SK-N-SH (cell line): Measurements from ENCODE around the gene AGAP1. TPM values are rescaled to one million over a fixed set of nuclear protein-coding genes. Genes with fewer than 3 reads are reported as not detected.

ENCODE experiments used
- CTCF ChIA-PET: fragments of 300-600, 350-600 bp; formaldehyde crosslinking; extraction: SDS; loops from one replicate; lab custom pipeline; 2021; lab: Yijun Ruan, JAX
- POLR2A ChIA-PET: fragments of 350-600 bp; sonication (Branson Sonifier 250); formaldehyde crosslinking; extraction: SDS; loops from one replicate; lab custom pipeline; 2020; ENCODE audit warnings: antibody characterized with exemption, inconsistent platforms; lab: Yijun Ruan, JAX
- DNase-seq: peaks from one replicate; pipeline ENCODE4 v3.0.0; 2012
- H2AFZ ChIP-seq: fragments of 200-600 bp; sonication (generic); 2 replicates; pipeline ENCODE4 v1.8.1; 2016; ENCODE audit warnings: antibody characterized with exemption, mild to moderate bottlenecking, low read depth
- H3F3A ChIP-seq: fragments of 200-600 bp; sonication (generic); replicated peaks from 2 replicates; pipeline ENCODE3; 2016; ENCODE audit warnings: antibody characterized with exemption, mild to moderate bottlenecking; ENCODE audit not compliant: insufficient read depth
- H3K27ac ChIP-seq, 2 experiments: fragments of 200-500 bp in 1 of 2; fragments of 200-600 bp in 1 of 2; sonication (Bioruptor generic) in 1 of 2; sonication (generic), shearing (Covaris generic) in 1 of 2; 2 replicates each; pipeline versions ENCODE4 v1.5.1 to v1.6.1; 2014 to 2016; ENCODE audit warnings: low read depth in 2 of 2, inconsistent platforms in 1 of 2, low read length in 1 of 2, mild to moderate bottlenecking in 1 of 2, mixed read lengths in 1 of 2
- H3K27me3 ChIP-seq: fragments of 200-600 bp; sonication (generic), shearing (Covaris generic); 2 replicates; pipeline ENCODE4 v1.6.1; 2016; ENCODE audit warnings: mixed run types; ENCODE audit not compliant: insufficient read depth
- H3K36me3 ChIP-seq, 2 experiments: fragments of 200-500 bp in 1 of 2; fragments of 200-600 bp in 1 of 2; sonication (Bioruptor generic) in 1 of 2; sonication (generic) in 1 of 2; replicated peaks in 1 of 2; 2 replicates each; pipeline versions ENCODE3 to v1.5.1; 2014 to 2016; ENCODE audit warnings: low read length in 1 of 2, mild to moderate bottlenecking in 1 of 2; ENCODE audit not compliant: insufficient read depth in 2 of 2, control insufficient read depth in 1 of 2
- H3K4me1 ChIP-seq, 2 experiments: fragments of 200-500 bp in 1 of 2; fragments of 200-600 bp in 1 of 2; sonication (Bioruptor generic) in 1 of 2; sonication (generic), shearing (Covaris generic) in 1 of 2; 2 replicates each; pipeline versions ENCODE4 v1.5.1 to v1.6.1; 2014 to 2016; ENCODE audit warnings: low read depth in 1 of 2, low read length in 1 of 2, mixed run types in 1 of 2; ENCODE audit not compliant: insufficient read depth in 2 of 2, control insufficient read depth in 1 of 2
- H3K4me2 ChIP-seq: fragments of 200-600 bp; sonication (generic), shearing (Covaris generic); 2 replicates; pipeline ENCODE4 v1.6.1; 2017; ENCODE audit warnings: mixed run types
- H3K4me3 ChIP-seq, 2 experiments: fragments of 200-500 bp in 1 of 2; fragments of 200-600 bp in 1 of 2; sonication (Bioruptor generic) in 1 of 2; sonication (generic), shearing (Covaris generic) in 1 of 2; 2 replicates each; pipeline versions ENCODE4 v1.5.1 to v1.8.1; 2014 to 2016; ENCODE audit warnings: low read depth in 2 of 2, inconsistent platforms in 1 of 2, low read length in 1 of 2, mild to moderate bottlenecking in 1 of 2, mixed read lengths in 1 of 2, moderate library complexity in 1 of 2
- H3K79me2 ChIP-seq: fragments of 200-600 bp; sonication (generic); 2 replicates; pipeline ENCODE4 v1.8.1; 2017; ENCODE audit warnings: mild to moderate bottlenecking; ENCODE audit not compliant: insufficient read depth
- H3K9ac ChIP-seq: fragments of 200-600 bp; sonication (generic); 2 replicates; pipeline ENCODE4 v1.6.1; 2017; ENCODE audit warnings: mixed run types
- H3K9me2 ChIP-seq: fragments of 200-600 bp; sonication (generic); 2 replicates; pipeline ENCODE4 v1.6.1; 2017; ENCODE audit warnings: mixed run types
- H3K9me3 ChIP-seq: fragments of 200-600 bp; sonication (generic); 2 replicates; pipeline ENCODE4 v1.6.1; 2017; ENCODE audit warnings: mixed run types, mild to moderate bottlenecking, moderate library complexity
- H4K20me1 ChIP-seq: fragments of 200-600 bp; sonication (generic); 2 replicates; pipeline ENCODE4 v1.6.1; 2017; ENCODE audit warnings: mild to moderate bottlenecking, mixed run types; ENCODE audit not compliant: insufficient read depth
- EZH2phosphoT487 ChIP-seq: fragments of 200-600 bp; sonication (generic); IDR thresholded peaks from 2 replicates; pipeline ENCODE4 v1.6.1; 2017; ENCODE audit warnings: low read depth, mixed run types, mild to moderate bottlenecking, antibody characterized with exemption, moderate library complexity, borderline replicate concordance
- FOXJ3 ChIP-seq: sonication (generic); formaldehyde crosslinking; IDR thresholded peaks from 2 replicates; pipeline ENCODE4 v1.5.1; 2020; ENCODE audit warnings: mild to moderate bottlenecking, missing genetic modification reagents
- MEF2A ChIP-seq: IDR thresholded peaks from 2 replicates; pipeline ENCODE4 v1.4.0; 2012; ENCODE audit warnings: low read depth, borderline replicate concordance
- MXI1 ChIP-seq: IDR thresholded peaks from 2 replicates; pipeline ENCODE4 v1.6.1; 2012; ENCODE audit warnings: mild to moderate bottlenecking, low read depth, low read length, improper control_type of control experiment
- NFIC ChIP-seq: IDR thresholded peaks from 2 replicates; pipeline ENCODE4 v1.4.0; 2012; ENCODE audit warnings: borderline replicate concordance
- RAD21 ChIP-seq: IDR thresholded peaks from 2 replicates; pipeline ENCODE4 v1.6.1; 2012; ENCODE audit warnings: mild to moderate bottlenecking, low read length
- RCOR1 ChIP-seq: fragments of 150-350 bp; IDR thresholded peaks from 2 replicates; pipeline ENCODE4 v1.6.1; 2017; ENCODE audit warnings: antibody characterized with exemption, low read length
- RFX5 ChIP-seq: IDR thresholded peaks from 2 replicates; pipeline ENCODE4 v1.6.1; 2012; ENCODE audit warnings: mild to moderate bottlenecking, improper control_type of control experiment, low read length
- RXRA ChIP-seq: IDR thresholded peaks from 2 replicates; pipeline ENCODE4 v1.4.0; 2012; ENCODE audit warnings: low read depth, mild to moderate bottlenecking, borderline replicate concordance
- SMC3 ChIP-seq: IDR thresholded peaks from 2 replicates; pipeline ENCODE4 v1.6.1; 2012; ENCODE audit warnings: low read depth, low read length, improper control_type of control experiment
- TCF12 ChIP-seq: IDR thresholded peaks from 2 replicates; pipeline ENCODE4 v1.4.0; 2012
- TEAD4 ChIP-seq: IDR thresholded peaks from 2 replicates; pipeline ENCODE4 v1.4.0; 2012; ENCODE audit warnings: mild to moderate bottlenecking, borderline replicate concordance; ENCODE audit not compliant: insufficient read depth
- WGBS: methylation state at CpG from one replicate; pipeline ENCODE4 v1.1.6; 2017; ENCODE audit warnings: low lambda C conversion rate; 5-methylcytosine and 5-hydroxymethylcytosine counted together
- polyA plus RNA-seq, 3 experiments: library from polyadenylated mRNA; depleted of rRNA; stranded (reverse); fragments of >200 nt; gene quantifications; 2 replicates each; pipeline ENCODE4 v1.2.3, GENCODE V29; 2012
- TF ChIP-seq, protein P1 (sequence below): IDR thresholded peaks from 2 replicates; pipeline ENCODE4 v1.4.0; 2012; ENCODE audit warnings: low read depth, borderline replicate concordance
- TF ChIP-seq, protein P2 (sequence below): IDR thresholded peaks from 2 replicates; pipeline ENCODE4 v1.4.0; 2012; ENCODE audit warnings: low read depth
- TF ChIP-seq, protein P3 (sequence below): fragments of 150-350 bp; IDR thresholded peaks from 2 replicates; pipeline ENCODE4 v1.6.1; 2016; ENCODE audit warnings: mild to moderate bottlenecking, low read depth, low read length
- TF ChIP-seq, protein P4 (sequence below): IDR thresholded peaks from 2 replicates; pipeline ENCODE4 v1.4.0; 2012; ENCODE audit warnings: low read depth, borderline replicate concordance
- TF ChIP-seq, protein P5 (sequence below): fragments of 150-350 bp; IDR thresholded peaks from 2 replicates; pipeline ENCODE4 v1.6.1; 2017; ENCODE audit warnings: antibody characterized with exemption, low read length, low read depth, borderline replicate concordance
- TF ChIP-seq, protein P6 (sequence below): IDR thresholded peaks from 2 replicates; pipeline ENCODE4; 2012

AGAP1 gene
- polyA plus RNA-seq, 1 of the 3 experiments (the other 2 are of a cell fraction) = 8.8 TPM

DNA sequence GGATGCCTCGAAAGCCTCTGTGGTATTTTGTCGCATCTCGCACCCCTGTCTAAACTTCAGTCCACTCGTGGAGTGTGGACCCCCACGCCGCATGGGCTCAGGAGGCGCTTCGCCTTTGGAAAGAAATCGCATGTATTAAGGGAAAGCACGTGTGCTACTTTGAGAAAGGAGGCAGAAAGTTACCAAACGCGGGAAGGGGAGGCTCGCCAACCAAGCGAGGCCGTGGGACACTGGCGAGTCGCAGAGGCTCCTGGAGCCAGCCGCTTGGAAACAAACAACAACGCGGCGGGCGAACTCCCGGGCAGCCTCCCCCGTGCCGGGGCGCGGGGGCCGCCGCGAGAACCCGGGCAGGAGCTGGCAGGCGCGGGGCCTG, 455 bp upstream of the AGAP1 start:
- no peaks in the 10 kb centered on the region for H3K36me3 ChIP-seq
- H4K20me1 ChIP-seq = peaks cover 33% of the 10 kb centered on the region
- H3K4me3 ChIP-seq = peak overlapping the region; percentile 60 to 77
- H3F3A ChIP-seq = no peaks in the 10 kb centered on the region
- no peaks in the 10 kb centered on the region for H3K27me3 ChIP-seq
- H3K9me3 ChIP-seq = no peaks in the 10 kb centered on the region
- TF ChIP-seq, protein P1, sequence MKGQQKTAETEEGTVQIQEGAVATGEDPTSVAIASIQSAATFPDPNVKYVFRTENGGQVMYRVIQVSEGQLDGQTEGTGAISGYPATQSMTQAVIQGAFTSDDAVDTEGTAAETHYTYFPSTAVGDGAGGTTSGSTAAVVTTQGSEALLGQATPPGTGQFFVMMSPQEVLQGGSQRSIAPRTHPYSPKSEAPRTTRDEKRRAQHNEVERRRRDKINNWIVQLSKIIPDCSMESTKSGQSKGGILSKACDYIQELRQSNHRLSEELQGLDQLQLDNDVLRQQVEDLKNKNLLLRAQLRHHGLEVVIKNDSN = no peak
- TF ChIP-seq, protein P2, sequence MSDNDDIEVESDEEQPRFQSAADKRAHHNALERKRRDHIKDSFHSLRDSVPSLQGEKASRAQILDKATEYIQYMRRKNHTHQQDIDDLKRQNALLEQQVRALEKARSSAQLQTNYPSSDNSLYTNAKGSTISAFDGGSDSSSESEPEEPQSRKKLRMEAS = no peak
- peak; percentile 33; the same call in 1 of the 2 replicates for TF ChIP-seq MXI1
- peak overlapping the region; percentile 96; the same call in 1 of the 2 replicates for H2AFZ ChIP-seq
- peaks cover 13 to 23% of the 10 kb centered on the region in 2 experiments; a peak in 2 of 4 replicates for H3K4me1 ChIP-seq
- H3K4me2 ChIP-seq = peak overlapping the region; percentile 76; the same call in 1 of the 2 replicates
- ChIA-PET POLR2A (no interaction called here), CTCF (interaction anchor here (0.9 kb wide), 1 partner anchor 102 kb away, joined by 3 read pairs; no protein-coding TSS in a partner anchor)
- H3K27ac ChIP-seq = peak overlapping the region in 1 of 2 experiments; percentile 60; a peak in 1 of 4 replicates
- H3K9ac ChIP-seq = peak overlapping the region; percentile 66; the same call in 1 of the 2 replicates
- H3K79me2 ChIP-seq = peaks cover 36% of the 10 kb centered on the region
- DNase-seq = no peak
- WGBS = 36% methylated on average over 14 of the region's 33 CpGs
- H3K9me2 ChIP-seq = no peaks in the 10 kb centered on the region

DNA sequence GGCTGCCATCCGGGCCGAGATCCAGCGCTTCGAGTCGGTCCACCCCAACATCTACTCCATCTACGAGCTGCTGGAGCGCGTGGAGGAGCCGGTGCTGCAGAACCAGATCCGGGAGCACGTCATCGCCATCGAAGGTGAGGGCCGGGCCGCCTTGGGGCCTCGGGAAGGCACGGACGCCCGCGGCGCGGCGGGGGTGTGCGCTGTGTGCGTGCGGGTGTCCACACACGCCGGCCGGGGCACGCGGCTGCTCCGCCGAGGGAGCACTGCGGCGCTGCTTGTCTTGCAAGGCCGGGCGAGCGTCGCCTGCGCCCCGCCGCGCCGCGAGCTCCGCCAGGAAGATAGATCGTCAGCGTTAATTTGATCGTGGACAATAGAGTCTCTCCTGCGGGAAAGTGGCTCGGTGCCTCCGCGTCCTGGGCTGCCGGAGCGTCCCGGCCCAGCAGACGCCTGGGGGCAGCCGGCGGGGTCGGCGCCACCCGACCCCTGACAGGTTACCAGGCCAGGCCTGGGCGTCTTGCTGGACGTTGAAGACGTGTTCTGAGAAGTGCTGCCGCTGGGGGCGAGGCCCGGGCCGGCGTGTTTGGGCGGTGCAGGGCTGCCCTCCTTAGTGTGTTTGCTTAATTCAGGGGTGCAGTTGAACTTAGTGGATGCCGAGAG, 1.0 kb downstream of the AGAP1 start:
- Histone ChIP-seq H3K27ac (peak overlapping the region in 1 of 2 experiments; percentile 87; a peak in 2 of 4 replicates), H3K36me3 (no peaks in the 10 kb centered on the region), H3K4me1 (peaks cover 13 to 23% of the 10 kb centered on the region in 2 experiments; a peak in 2 of 4 replicates), H3K9me2 (no peaks in the 10 kb centered on the region), H3K9ac (peak overlapping the region; percentile 69), H3F3A (no peaks in the 10 kb centered on the region), H3K4me2 (peak overlapping the region; percentile 99), H3K9me3 (no peaks in the 10 kb centered on the region), H3K27me3 (no peaks in the 10 kb centered on the region), H3K4me3 (peak overlapping the region; percentile 72 to 77), H4K20me1 (peaks cover 43% of the 10 kb centered on the region), H3K79me2 (peaks cover 50% of the 10 kb centered on the region), H2AFZ (peak overlapping the region; percentile 48; the same call in 1 of the 2 replicates)
- ChIA-PET CTCF (interaction anchor here (1.7 to 2.1 kb wide), 2 partner anchors 92 to 98 kb away, joined by 4 to 9 read pairs; no protein-coding TSS in a partner anchor), POLR2A (interaction anchor here (1.5 kb wide), 1 partner anchor 79 kb away, joined by 4 read pairs; no protein-coding TSS in a partner anchor)
- 13% methylated on average over 3 of the region's 72 CpGs for WGBS
- peak; percentile 71 for DNase-seq
- TF ChIP-seq, protein P3, sequence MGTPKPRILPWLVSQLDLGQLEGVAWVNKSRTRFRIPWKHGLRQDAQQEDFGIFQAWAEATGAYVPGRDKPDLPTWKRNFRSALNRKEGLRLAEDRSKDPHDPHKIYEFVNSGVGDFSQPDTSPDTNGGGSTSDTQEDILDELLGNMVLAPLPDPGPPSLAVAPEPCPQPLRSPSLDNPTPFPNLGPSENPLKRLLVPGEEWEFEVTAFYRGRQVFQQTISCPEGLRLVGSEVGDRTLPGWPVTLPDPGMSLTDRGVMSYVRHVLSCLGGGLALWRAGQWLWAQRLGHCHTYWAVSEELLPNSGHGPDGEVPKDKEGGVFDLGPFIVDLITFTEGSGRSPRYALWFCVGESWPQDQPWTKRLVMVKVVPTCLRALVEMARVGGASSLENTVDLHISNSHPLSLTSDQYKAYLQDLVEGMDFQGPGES = no peak
- TF ChIP-seq MXI1 = peak; percentile 46; the same call in 1 of the 2 replicates
- no peak for TF ChIP-seq TEAD4
- TF ChIP-seq, protein P1 = no peak
- no peak for TF ChIP-seq TCF12
- no peak for TF ChIP-seq MEF2A
- TF ChIP-seq, protein P4, sequence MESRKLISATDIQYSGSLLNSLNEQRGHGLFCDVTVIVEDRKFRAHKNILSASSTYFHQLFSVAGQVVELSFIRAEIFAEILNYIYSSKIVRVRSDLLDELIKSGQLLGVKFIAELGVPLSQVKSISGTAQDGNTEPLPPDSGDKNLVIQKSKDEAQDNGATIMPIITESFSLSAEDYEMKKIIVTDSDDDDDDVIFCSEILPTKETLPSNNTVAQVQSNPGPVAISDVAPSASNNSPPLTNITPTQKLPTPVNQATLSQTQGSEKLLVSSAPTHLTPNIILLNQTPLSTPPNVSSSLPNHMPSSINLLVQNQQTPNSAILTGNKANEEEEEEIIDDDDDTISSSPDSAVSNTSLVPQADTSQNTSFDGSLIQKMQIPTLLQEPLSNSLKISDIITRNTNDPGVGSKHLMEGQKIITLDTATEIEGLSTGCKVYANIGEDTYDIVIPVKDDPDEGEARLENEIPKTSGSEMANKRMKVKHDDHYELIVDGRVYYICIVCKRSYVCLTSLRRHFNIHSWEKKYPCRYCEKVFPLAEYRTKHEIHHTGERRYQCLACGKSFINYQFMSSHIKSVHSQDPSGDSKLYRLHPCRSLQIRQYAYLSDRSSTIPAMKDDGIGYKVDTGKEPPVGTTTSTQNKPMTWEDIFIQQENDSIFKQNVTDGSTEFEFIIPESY = no peak
- TF ChIP-seq RFX5 = no peak
- TF ChIP-seq, protein P5, sequence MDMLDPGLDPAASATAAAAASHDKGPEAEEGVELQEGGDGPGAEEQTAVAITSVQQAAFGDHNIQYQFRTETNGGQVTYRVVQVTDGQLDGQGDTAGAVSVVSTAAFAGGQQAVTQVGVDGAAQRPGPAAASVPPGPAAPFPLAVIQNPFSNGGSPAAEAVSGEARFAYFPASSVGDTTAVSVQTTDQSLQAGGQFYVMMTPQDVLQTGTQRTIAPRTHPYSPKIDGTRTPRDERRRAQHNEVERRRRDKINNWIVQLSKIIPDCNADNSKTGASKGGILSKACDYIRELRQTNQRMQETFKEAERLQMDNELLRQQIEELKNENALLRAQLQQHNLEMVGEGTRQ = no peak
- no peak for TF ChIP-seq RCOR1
- no peak for TF ChIP-seq RAD21
- TF ChIP-seq FOXJ3 = no peak
- TF ChIP-seq EZH2phosphoT487 = no peak
- no peak for TF ChIP-seq SMC3
- no peak for TF ChIP-seq NFIC
- no peak for TF ChIP-seq RXRA
- TF ChIP-seq, protein P6, sequence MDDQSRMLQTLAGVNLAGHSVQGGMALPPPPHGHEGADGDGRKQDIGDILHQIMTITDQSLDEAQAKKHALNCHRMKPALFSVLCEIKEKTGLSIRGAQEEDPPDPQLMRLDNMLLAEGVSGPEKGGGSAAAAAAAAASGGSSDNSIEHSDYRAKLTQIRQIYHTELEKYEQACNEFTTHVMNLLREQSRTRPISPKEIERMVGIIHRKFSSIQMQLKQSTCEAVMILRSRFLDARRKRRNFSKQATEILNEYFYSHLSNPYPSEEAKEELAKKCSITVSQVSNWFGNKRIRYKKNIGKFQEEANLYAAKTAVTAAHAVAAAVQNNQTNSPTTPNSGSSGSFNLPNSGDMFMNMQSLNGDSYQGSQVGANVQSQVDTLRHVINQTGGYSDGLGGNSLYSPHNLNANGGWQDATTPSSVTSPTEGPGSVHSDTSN = no peak
